ENCODE results near the gene KRT9.

Gene KRT9

GRCh38 chr17:41532947-41533570, 38.8 kb downstream of the KRT9 start:
- ATAC-seq (replicated peaks) (no peak), DNase-seq (no peak)
- Mint-ChIP-seq H3K36me3 (ENCODE audit: insufficient read depth) (no peaks in the 10 kb centered on the region), H3K27me3 (peaks cover 74 to 98% of the 10 kb centered on the region in 2 donors), H3K4me1 (ENCODE audit: low read depth in 2 of 2) (peaks cover 3 to 4% of the 10 kb centered on the region in 2 donors), H3K9me3 (no peaks in the 10 kb centered on the region), H3K27ac (no peak overlapping the region), H3K4me3 (no peak overlapping the region)

- Mint-ChIP-seq H3K4me3 (no peak overlapping the region), H3K27me3 (peaks cover 78 to 99% of the 10 kb centered on the region in 2 donors), H3K4me1 (ENCODE audit: low read depth in 2 of 2) (peaks cover 8 to 9% of the 10 kb centered on the region in 2 donors)
Observed at GRCh38 chr17:41531993-41532392, 39.9 kb downstream of the KRT9 start.

GRCh38 chr17:41530062-41531048, 41.5 kb downstream of the KRT9 start:
- no peak for ATAC-seq (replicated peaks)
- H3K4me3 Mint-ChIP-seq, result no peak overlapping the region

More at GRCh38 chr17:41531993-41532392, 39.9 kb downstream of the KRT9 start:
- no peaks in the 10 kb centered on the region for H3K36me3 Mint-ChIP-seq (ENCODE audit: insufficient read depth)
- no peak overlapping the region for H3K27ac Mint-ChIP-seq
- no peak for ATAC-seq (replicated peaks)
- no peak for DNase-seq
- H3K9me3 Mint-ChIP-seq, result no peaks in the 10 kb centered on the region

GRCh38 chr17:41529491-41529915, 42.4 kb downstream of the KRT9 start:
- Mint-ChIP-seq H3K4me1 (ENCODE audit: low read depth in 2 of 2) (peaks cover 8 to 9% of the 10 kb centered on the region in 2 donors), H3K27me3 (peaks cover 69 to 96% of the 10 kb centered on the region in 2 donors), H3K9me3 (no peaks in the 10 kb centered on the region), H3K36me3 (ENCODE audit: insufficient read depth) (no peaks in the 10 kb centered on the region), H3K4me3 (peak overlapping the region in 1 of 2 donors; percentile 65), H3K27ac (no peak overlapping the region)
- ATAC-seq (replicated peaks) (no peak), DNase-seq (no peak)

More at GRCh38 chr17:41530062-41531048, 41.5 kb downstream of the KRT9 start:
- no peak overlapping the region for H3K27ac Mint-ChIP-seq
- no peaks in the 10 kb centered on the region for H3K9me3 Mint-ChIP-seq
- no peak for DNase-seq
- peaks cover 8 to 9% of the 10 kb centered on the region in 2 donors for H3K4me1 Mint-ChIP-seq (ENCODE audit: low read depth in 2 of 2)
- H3K36me3 Mint-ChIP-seq (ENCODE audit: insufficient read depth), result no peaks in the 10 kb centered on the region
- H3K27me3 Mint-ChIP-seq, result peaks cover 77 to 96% of the 10 kb centered on the region in 2 donors

- Mint-ChIP-seq H3K27me3 (peaks cover 68 to 97% of the 10 kb centered on the region in 2 donors), H3K4me1 (ENCODE audit: low read depth in 2 of 2) (peaks cover 8 to 9% of the 10 kb centered on the region in 2 donors), H3K27ac (no peak overlapping the region), H3K4me3 (peak overlapping the region; percentile 52 to 65), H3K9me3 (no peaks in the 10 kb centered on the region), H3K36me3 (ENCODE audit: insufficient read depth) (no peaks in the 10 kb centered on the region)
- no peak for ATAC-seq (replicated peaks)
- no peak for DNase-seq
Observed at GRCh38 chr17:41528959-41529353, 42.9 kb downstream of the KRT9 start.

- Mint-ChIP-seq H3K36me3 (ENCODE audit: insufficient read depth) (no peaks in the 10 kb centered on the region), H3K27me3 (peaks cover 53 to 89% of the 10 kb centered on the region in 2 donors), H3K27ac (no peak overlapping the region), H3K4me1 (ENCODE audit: low read depth in 2 of 2) (peaks cover 8 to 9% of the 10 kb centered on the region in 2 donors), H3K9me3 (no peaks in the 10 kb centered on the region), H3K4me3 (peak overlapping the region; percentile 52 to 65)
- ATAC-seq (replicated peaks) (no peak), DNase-seq (no peak)
Observed at GRCh38 chr17:41527063-41528023, 44.5 kb downstream of the KRT9 start.

GRCh38 chr17:41524261-41524660, 47.6 kb downstream of the KRT9 start:
- Mint-ChIP-seq H3K4me1 (ENCODE audit: low read depth in 2 of 2) (peaks cover 8 to 9% of the 10 kb centered on the region in 2 donors), H3K27ac (no peak overlapping the region), H3K27me3 (peaks cover 34 to 84% of the 10 kb centered on the region in 2 donors), H3K4me3 (no peak overlapping the region), H3K36me3 (ENCODE audit: insufficient read depth) (no peaks in the 10 kb centered on the region), H3K9me3 (no peaks in the 10 kb centered on the region)
- ATAC-seq (replicated peaks), result no peak
- no peak for DNase-seq

- DNase-seq (no peak), ATAC-seq (replicated peaks) (no peak)
- no peaks in the 10 kb centered on the region for H3K9me3 Mint-ChIP-seq
- no peak overlapping the region for H3K4me3 Mint-ChIP-seq
- no peaks in the 10 kb centered on the region for H3K36me3 Mint-ChIP-seq (ENCODE audit: insufficient read depth)
- H3K4me1 Mint-ChIP-seq (ENCODE audit: low read depth in 2 of 2), result peaks cover 5 to 8% of the 10 kb centered on the region in 2 donors
- H3K27ac Mint-ChIP-seq, result no peak overlapping the region
- peaks cover 34 to 84% of the 10 kb centered on the region in 2 donors for H3K27me3 Mint-ChIP-seq
Observed at GRCh38 chr17:41523787-41524186, 48.1 kb downstream of the KRT9 start.

- Mint-ChIP-seq H3K27me3 (peaks cover 34 to 84% of the 10 kb centered on the region in 2 donors), H3K27ac (peak overlapping the region in 1 of 2 donors; percentile 11), H3K4me1 (ENCODE audit: low read depth in 2 of 2) (peaks cover 5% of the 10 kb centered on the region in 2 donors), H3K9me3 (no peaks in the 10 kb centered on the region), H3K4me3 (no peak overlapping the region), H3K36me3 (ENCODE audit: insufficient read depth) (no peaks in the 10 kb centered on the region)
- ATAC-seq (replicated peaks) (no peak), DNase-seq (no peak)
Observed at GRCh38 chr17:41523225-41523593, 48.6 kb downstream of the KRT9 start.

- peak overlapping the region; percentile 11 to 12 for H3K27ac Mint-ChIP-seq
- peaks cover 34 to 84% of the 10 kb centered on the region in 2 donors for H3K27me3 Mint-ChIP-seq
- no peaks in the 10 kb centered on the region for H3K36me3 Mint-ChIP-seq (ENCODE audit: insufficient read depth)
- DNase-seq, result no peak
- peaks cover 2 to 5% of the 10 kb centered on the region in 2 donors for H3K4me1 Mint-ChIP-seq (ENCODE audit: low read depth in 2 of 2)
- H3K9me3 Mint-ChIP-seq, result no peaks in the 10 kb centered on the region
- no peak for ATAC-seq (replicated peaks)
- no peak overlapping the region for H3K4me3 Mint-ChIP-seq
Observed at GRCh38 chr17:41522301-41523224, 49.3 kb downstream of the KRT9 start.

- ATAC-seq (replicated peaks) (no peak), DNase-seq (no peak)
- Mint-ChIP-seq H3K27me3 (peaks cover 31 to 84% of the 10 kb centered on the region in 2 donors), H3K4me3 (no peak overlapping the region), H3K4me1 (ENCODE audit: low read depth in 2 of 2) (no peaks in the 10 kb centered on the region), H3K36me3 (ENCODE audit: insufficient read depth) (no peaks in the 10 kb centered on the region), H3K9me3 (no peaks in the 10 kb centered on the region), H3K27ac (peak overlapping the region in 1 of 2 donors; percentile 12)
Observed at GRCh38 chr17:41521574-41522261, 50.1 kb downstream of the KRT9 start.
